Choroid plexus epithelial cell (primary cell): Measurements from ENCODE around the gene IL36A.

Experiments
- DNase-seq: peaks from one replicate; pipeline ENCODE4 v3.0.0-alpha.2; 2010; ENCODE audit warnings: low read depth
- H3K4me3 ChIP-seq: 2 replicates; pipeline ENCODE4 v1.5.1; 2011; ENCODE audit warnings: low read depth, mild to moderate bottlenecking, control low read depth, low read length, moderate library complexity
- CTCF ChIP-seq: conservative IDR thresholded peaks from 2 replicates; pipeline ENCODE4 v1.5.1; 2011; ENCODE audit warnings: low read depth, mild to moderate bottlenecking, control low read depth, inconsistent platforms, low read length, moderate library complexity

The IL36A gene

GRCh38 chr2:113039719-113040118, 34.5 kb downstream of the IL36A start:
- TF ChIP-seq CTCF, result no peak
- H3K4me3 ChIP-seq, result no peak overlapping the region
- no peak for DNase-seq

- TF ChIP-seq CTCF, result no peak
- H3K4me3 ChIP-seq, result no peak overlapping the region
- DNase-seq, result no peak
Observed at GRCh38 chr2:113041871-113042270, 36.6 kb downstream of the IL36A start.

GRCh38 chr2:113046465-113046864, 41.2 kb downstream of the IL36A start:
- DNase-seq, result no peak
- H3K4me3 ChIP-seq, result no peak overlapping the region
- no peak for TF ChIP-seq CTCF

- DNase-seq, result no peak
- TF ChIP-seq CTCF, result no peak
- H3K4me3 ChIP-seq, result no peak overlapping the region
Observed at GRCh38 chr2:113050921-113051895, 45.9 kb downstream of the IL36A start.

GRCh38 chr2:113052396-113052917, 47.2 kb downstream of the IL36A start, which contains the start of gene IL36B:
IL36B (minus strand) TSS chr2:113052867.
- no peak for TF ChIP-seq CTCF
- no peak within 1 kb of the TSS for H3K4me3 ChIP-seq
- no peak for DNase-seq

GRCh38 chr2:113053666-113054065, 48.4 kb downstream of the IL36A start:
- no peak overlapping the region for H3K4me3 ChIP-seq
- no peak for TF ChIP-seq CTCF
- no peak for DNase-seq
